Lower leg skin (tissue), 4 donors: ENCODE measurements around the gene NOTCH1. TPM values are rescaled to one million over a fixed set of nuclear protein-coding genes. Genes with fewer than 3 reads are reported as not detected.

Source experiments
- DNase-seq, 2 donors: peaks; one replicate each; pipeline ENCODE4 v3.0.0-alpha.2; 2019; ENCODE audit warnings: low spot score in 2 of 2
- H3K4me3 ChIP-seq: fragments of 200-600 bp; sonication (generic); 2 replicates; pipeline ENCODE4 v1.5.1; 2017; ENCODE audit warnings: mild to moderate bottlenecking, low read depth; ENCODE audit not compliant: poor library complexity, severe bottlenecking
- CTCF ChIP-seq, 3 donors: fragments of 450-650 bp; IDR thresholded peaks; one replicate each; pipeline ENCODE4 v1.5.1; 2016; ENCODE audit warnings: antibody characterized with exemption in 3 of 3, mild to moderate bottlenecking in 3 of 3, moderate library complexity in 2 of 3
- POLR2A ChIP-seq, 2 donors: fragments of 450-650 bp; IDR thresholded peaks; one replicate each; pipeline ENCODE4 v1.6.1; 2016 to 2017; ENCODE audit warnings: antibody characterized with exemption in 2 of 2, mild to moderate bottlenecking in 1 of 2, moderate library complexity in 1 of 2
- WGBS, 2 donors: methylation state at CpG; one replicate each; pipeline ENCODE4 v1.1.5; 2018; 5-methylcytosine and 5-hydroxymethylcytosine counted together
- intact Hi-C: fragments of 100-400 bp; cut with DNase I; formaldehyde crosslinking; loops from one replicate; pipeline ENCODE4 v1.15.0; 2023; ENCODE audit warnings: low total_unique reads
- total RNA-seq, 4 donors: library from RNA; depleted of rRNA; stranded (reverse); fragments of >200 nt; gene quantifications; one replicate each; pipeline ENCODE4 v1.1.0, GENCODE V29; 2016

Gene NOTCH1
- total RNA-seq, 4 donors from 2014 or later, result 79.7 to 95.3 (median 82.8) TPM

- intact Hi-C loops, result no loop called here
- WGBS, 2 donors, result 51 to 78% methylated on average over 6 to 11 of the region's 13 CpGs
These were observed 4.8 kb upstream of the NOTCH1 start for GRCh38 chr9:136550439-136551289.

GRCh38 chr9:136549010-136549980 lies 3.4 kb upstream of the NOTCH1 start:
- TF ChIP-seq CTCF (IDR thresholded peaks at IDR 0.05), result no peak
- TF ChIP-seq POLR2A (IDR thresholded peaks at IDR 0.05), result no peak
- H3K4me3 ChIP-seq, result no peak overlapping the region
- DNase-seq, result no peak
- WGBS, 2 donors, result 82 to 89% methylated on average over 19 to 29 of the region's 29 CpGs
- intact Hi-C loops, result no loop called here

More at GRCh38 chr9:136550439-136551289, 4.8 kb upstream of the NOTCH1 start:
- TF ChIP-seq CTCF (IDR thresholded peaks at IDR 0.05), result no peak
- H3K4me3 ChIP-seq, result no peak overlapping the region
- DNase-seq, result no peak

DNA sequence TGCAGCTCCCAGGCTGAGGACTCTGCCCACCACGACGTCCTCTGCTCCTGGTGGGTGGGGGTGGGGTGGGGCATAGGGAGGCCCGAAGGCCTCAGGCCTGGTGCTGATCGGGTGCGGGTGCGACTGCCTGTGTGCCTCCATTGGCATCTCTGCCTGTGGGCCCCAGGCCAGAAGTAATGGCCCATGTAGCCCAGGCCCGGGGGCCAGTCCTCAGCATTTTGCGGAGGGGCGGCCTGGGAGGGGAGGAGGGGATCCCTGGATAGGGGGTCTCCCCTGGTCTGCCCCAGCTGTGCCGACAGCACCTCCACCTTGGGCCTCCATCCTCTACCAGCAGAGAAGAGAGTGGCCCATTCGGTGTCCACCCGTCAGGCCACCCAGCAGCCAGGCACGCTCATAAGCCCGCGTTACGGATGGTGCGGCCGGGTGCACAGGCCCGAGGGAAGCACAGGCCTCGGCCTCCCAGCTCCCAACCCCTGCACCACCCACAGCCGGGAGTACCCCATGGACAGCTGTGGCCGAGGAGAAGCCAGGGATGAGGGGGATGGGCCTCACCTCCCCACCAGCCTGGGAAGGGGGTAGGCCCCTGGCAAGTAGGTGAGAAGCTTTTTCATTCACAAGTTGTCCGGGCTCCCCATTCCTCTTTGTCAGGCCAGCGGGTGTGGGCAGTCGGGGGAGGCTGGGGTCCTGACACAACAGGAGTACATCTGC lies 1.8 kb upstream of the NOTCH1 start:
- no peak for DNase-seq
- WGBS, 2 donors, result 75 to 86% methylated on average over 19 to 25 of the region's 25 CpGs
- H3K4me3 ChIP-seq, result no peak overlapping the region
- intact Hi-C loops, result no loop called here
- TF ChIP-seq POLR2A (IDR thresholded peaks at IDR 0.05) (no peak), CTCF (IDR thresholded peaks at IDR 0.05) (no peak)

DNA sequence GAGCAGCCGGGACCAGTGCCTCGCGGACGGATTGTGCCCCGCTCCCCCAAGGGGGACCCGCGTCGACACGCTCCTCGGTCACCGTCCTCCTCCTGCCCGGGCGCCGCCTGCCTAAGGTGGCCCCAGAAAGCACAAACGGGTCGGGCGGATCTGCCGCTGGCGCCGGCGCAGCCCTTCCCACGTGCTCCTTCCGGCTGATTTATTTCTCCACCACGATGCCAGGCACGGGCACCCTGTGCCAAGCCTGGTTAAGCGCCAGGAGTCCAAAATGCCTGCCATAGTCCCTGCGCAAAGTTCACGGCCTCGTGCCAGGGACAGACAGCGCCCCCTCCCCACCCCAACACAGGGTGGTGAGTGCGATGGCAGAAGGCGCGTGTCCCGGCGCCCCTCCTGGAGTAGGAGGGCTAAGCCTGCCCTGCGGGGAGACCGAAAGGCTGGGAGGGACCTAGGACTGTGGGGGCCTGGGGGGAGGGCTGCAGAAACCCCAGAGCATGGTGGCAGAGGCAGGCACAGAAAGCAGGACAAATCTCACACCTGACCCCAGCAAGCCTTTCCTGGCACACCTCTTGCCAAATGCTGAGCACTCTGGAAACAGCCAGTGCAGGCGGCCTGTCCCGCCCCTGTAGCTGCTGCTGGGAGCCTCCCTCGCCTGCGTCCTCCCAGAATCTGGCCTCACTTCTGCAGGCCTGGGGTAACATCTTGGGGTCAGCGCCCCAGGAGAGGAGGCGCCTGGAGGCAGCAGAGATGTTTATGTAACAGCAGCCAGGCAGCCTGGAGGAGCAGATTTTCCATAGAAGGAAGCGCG lies 1.1 kb upstream of the NOTCH1 start:
- intact Hi-C loops, result no loop called here

More for the DNA sequence above, 1.1 kb upstream of the NOTCH1 start:
- WGBS, 2 donors, result 10 to 11% methylated on average over 7 to 45 of the region's 45 CpGs
- TF ChIP-seq POLR2A (IDR thresholded peaks at IDR 0.05), result no peak
- TF ChIP-seq CTCF (IDR thresholded peaks at IDR 0.05), result no peak
- peak; percentile 72 to 94 for DNase-seq
- peak overlapping the region; percentile 31 for H3K4me3 ChIP-seq
